GM20431 (cell line): ENCODE results near the gene DCDC1.

ENCODE experiments used
- in situ Hi-C: fragments of 300-500 bp; cut with MseI, MboI; formaldehyde crosslinking; loops from one replicate; pipeline ENCODE4 v1.15.0; 2020; ENCODE audit warnings: low sequenced_read_pairs; ENCODE audit not compliant: unreplicated experiment

The DCDC1 gene

DNA sequence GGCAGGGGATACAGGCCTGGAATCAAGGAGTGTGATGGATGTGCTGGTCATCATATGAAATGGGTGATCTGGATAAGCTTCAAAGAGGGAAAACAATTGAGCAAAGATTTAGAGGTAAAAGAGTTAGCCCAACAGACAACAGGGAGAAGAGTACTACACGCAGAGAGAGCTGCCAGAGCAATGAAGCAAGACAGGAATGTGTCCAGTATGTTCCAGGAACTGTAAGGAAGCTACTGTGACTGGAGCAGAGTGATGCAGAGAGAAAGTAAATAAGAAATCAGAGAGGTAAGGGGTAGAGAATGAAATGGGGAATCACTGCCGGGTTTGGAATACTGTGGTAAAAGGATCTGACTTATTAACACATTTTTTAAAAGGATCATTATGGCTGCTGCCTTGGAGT lies 255.1 kb downstream of the DCDC1 start:
- in situ Hi-C loops, result no loop called here

DNA sequence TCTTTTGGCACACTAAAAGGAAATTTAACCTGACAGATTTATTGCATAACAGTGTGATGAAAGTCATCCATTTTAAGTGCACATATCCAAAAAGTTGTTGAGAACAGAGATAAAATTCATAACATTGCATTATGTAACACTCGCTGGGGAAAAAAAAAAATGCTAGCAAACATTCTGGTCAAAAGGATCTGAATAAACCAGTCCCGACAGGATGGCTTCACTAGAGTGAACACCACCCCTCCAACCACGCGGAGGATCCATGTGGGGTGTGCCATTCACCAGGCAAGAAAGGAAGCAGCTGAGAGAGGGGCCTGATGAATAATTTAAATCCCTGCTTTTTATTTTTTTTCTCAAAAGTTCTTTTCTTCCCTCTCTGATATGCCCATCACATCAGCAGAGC lies 258.7 kb downstream of the DCDC1 start:
- in situ Hi-C loops, result no loop called here

DNA sequence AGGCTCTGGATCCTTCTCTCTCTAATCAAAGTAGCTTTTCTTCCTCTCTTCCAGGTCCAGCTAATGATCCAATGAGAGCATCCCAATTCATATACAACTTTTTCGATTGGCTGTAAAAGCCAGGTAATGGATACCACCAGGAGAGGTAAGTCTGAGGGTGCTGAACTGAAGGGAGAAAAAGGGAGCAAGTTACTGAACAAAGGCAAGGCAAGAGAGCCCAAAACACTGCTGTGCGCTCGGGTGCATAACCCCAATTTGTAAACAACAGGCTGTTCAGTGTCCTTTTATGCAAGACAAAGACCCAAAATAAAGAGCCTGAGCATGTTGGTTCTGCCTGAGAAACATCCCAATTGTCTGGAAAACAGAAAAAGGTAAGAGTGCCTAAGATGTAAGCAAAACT lies 260.1 kb downstream of the DCDC1 start:
- in situ Hi-C loops, result no loop called here

DNA sequence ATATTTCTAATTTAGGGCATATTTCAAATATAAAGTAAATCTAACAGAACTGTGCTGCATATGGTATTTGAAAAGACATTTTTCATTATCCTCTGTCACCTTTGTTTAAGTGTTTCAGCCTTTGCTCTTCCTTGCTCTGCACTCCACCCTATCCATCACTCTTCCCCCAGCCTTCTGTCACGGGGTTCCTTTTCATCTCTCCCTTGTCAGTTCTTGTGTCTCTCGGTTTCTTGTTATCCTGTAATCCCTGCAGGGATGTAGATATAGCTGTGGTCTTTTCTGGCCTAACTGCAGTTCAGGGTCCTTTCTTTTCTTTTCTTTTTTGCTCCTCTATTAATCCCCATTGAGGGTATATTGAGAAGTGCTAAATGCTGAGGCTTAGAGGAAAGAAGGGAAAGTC lies 261.9 kb downstream of the DCDC1 start:
- in situ Hi-C loops, result no loop called here

DNA sequence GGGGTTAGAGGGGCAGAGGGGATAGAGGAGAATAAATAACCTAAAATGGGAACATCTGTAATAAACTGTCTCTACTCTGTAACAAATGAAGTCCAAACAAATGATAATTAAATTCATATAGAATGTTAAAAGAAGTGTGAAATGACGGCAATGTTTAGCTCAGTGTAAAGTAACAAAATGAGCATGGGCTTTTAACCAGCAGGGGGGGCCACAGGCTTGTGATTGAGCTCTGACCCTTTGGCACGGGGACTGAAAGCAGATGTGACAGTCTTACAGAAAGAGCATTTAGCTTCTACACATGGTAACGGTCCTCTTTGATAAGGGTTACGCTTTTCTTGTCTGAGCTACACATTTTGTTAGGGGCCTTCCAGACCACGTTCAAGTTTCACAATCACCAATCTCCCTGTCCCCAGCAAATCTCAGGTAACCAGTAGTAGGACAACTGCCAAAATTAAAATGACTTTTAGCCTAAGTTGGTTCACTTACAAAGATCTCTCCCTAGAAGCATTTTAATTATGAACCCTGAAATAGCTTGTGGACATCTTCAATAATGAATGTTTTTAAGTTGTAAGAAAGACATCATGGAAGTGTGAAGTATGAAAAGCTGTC lies 262.5 kb downstream of the DCDC1 start:
- in situ Hi-C loops, result no loop called here

DNA sequence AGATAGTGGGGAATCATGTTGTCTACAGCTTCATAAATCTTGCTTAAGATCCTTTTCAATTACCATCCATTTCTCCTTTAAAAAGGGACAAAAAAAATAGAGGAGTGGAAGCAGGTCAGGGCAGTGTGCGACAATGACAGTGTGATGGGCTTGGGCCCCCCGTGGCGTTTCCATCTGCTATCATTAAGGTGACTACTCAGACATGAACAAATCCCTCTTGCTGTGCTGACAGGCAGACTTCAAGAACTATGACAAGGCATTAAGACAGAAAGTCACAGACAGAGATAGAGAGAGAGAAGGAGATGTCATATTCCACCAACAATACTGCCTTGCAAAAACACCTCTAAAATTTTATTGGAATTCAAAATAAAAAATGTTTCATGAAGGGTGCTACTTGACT lies 263.2 kb downstream of the DCDC1 start:
- in situ Hi-C loops, result no loop called here

DNA sequence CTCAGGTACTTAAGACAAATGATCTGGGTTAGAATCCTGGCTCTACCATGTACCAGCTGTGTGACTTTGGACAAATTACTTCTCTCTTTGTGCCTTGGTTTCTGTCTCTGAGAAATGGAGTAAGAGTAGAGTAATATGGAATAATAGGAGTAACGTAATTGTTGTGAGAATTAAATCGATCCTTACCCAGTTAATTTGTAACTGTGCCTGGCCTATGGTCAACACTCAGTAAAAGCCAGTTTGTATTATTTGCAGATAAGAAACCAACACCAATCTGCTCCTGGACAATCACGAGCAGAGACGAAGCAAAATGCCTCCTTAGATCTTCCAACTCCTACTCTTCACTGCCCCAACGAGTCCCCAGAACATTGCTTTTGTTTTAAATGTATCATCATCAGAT lies 266.7 kb downstream of the DCDC1 start:
- in situ Hi-C loops, result no loop called here

GRCh38 chr11:31102316-31102715 lies 267.2 kb downstream of the DCDC1 start:
- in situ Hi-C loops, result no loop called here

- in situ Hi-C loops, result no loop called here
Observed at GRCh38 chr11:31096191-31096805, 273.2 kb downstream of the DCDC1 start.

DNA sequence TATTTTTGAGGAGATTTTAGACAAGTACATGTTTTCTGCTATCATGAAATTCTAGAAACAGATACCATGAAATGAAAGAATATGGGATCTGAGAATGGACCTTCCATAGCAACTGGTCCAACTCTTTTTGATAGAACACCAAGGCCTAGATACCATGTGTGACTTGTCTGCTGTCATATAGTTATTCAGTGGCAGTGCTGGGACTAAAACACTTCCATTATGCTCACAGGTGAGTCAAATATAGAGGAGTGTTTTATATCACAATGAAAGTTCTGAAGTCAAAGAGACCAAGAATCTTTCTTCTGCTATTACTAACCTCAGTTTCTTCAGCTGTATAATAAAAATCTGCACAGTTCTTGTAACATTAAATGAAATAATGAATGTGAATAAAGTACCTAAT lies 276.9 kb downstream of the DCDC1 start:
- in situ Hi-C loops, result no loop called here

GRCh38 chr11:31089117-31089516 lies 280.4 kb downstream of the DCDC1 start:
- in situ Hi-C loops, result no loop called here

DNA sequence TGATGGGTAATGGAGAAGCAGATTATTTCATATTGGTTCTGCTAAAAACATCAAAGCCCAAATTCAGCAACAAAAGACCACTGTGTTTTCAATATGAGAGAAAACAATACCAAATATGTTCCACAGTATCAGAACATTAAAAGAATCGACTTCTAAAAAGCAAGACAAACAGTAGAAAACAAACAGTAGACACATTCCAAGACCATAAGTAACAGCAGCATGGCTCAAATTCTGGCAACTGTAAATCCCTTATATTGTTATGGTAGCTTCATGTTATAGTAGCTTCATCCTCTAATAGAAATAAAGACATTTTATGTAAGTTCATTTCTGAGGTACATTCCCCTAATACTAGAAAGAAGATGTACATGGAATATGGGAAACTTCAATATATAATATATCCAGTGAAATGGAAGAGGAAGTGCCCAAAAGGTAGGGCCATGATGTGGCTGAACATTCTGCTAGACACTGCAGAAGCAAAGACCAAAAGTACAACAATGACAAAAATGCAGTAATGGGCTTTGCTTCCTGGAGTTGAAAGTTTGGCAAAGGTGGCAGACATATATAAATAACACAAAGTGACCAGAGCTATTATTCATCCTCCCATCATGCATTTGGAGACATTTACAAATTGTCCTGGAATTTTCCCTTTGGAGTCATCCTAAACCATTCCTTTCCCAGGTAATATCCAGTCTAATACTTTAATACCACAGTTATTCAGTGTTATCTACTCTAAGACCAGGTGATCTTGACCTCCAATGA lies 299.9 kb downstream of the DCDC1 start:
- in situ Hi-C loops, result no loop called here

GRCh38 chr11:31060880-31061279 lies 308.7 kb downstream of the DCDC1 start:
- in situ Hi-C loops, result no loop called here

DNA sequence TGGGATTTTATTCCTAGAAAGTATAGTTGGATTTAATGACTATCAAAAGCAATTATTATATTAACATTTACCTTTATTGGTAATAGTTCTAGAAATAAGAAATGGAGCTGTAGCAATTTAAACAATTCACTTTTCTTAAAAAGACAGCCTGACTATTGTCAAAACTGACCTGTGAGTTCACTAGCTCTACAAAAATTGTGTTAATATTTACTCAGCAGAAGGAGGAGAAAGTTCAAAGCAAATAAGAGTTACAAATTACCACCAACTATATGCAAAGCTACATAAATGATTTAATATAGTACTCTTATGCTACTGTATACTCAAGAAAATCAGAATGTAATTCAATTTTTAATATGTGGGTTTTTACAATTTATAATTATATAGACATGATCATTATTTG lies 310.0 kb downstream of the DCDC1 start:
- in situ Hi-C loops, result no loop called here

- in situ Hi-C loops, result no loop called here
Observed at GRCh38 chr11:31050061-31050765, 319.3 kb downstream of the DCDC1 start.

GRCh38 chr11:31045335-31045734 lies 324.2 kb downstream of the DCDC1 start:
- in situ Hi-C loops, result no loop called here

- in situ Hi-C loops, result no loop called here
Observed at GRCh38 chr11:31030138-31030792, 339.3 kb downstream of the DCDC1 start.

DNA sequence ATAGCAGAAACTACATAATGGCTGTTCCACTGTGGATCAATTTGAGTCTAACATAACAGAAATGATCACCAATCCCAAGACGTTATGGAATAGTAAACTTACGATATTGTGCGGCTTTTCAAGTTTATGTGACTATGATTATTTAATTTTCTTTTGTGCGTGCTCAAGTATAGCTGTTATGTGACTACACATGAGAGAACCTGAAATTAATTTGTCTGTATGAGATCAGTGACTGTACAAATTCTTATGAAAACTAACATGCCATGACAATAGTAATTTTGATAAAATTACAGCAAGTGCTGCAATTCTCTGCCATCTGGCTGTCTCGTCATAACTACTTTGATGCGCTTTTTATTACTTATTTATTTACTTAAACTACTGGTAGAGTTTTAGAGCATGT lies 343.2 kb downstream of the DCDC1 start:
- in situ Hi-C loops, result no loop called here

GRCh38 chr11:31022080-31022479 lies 347.5 kb downstream of the DCDC1 start:
- in situ Hi-C loops, result no loop called here

DNA sequence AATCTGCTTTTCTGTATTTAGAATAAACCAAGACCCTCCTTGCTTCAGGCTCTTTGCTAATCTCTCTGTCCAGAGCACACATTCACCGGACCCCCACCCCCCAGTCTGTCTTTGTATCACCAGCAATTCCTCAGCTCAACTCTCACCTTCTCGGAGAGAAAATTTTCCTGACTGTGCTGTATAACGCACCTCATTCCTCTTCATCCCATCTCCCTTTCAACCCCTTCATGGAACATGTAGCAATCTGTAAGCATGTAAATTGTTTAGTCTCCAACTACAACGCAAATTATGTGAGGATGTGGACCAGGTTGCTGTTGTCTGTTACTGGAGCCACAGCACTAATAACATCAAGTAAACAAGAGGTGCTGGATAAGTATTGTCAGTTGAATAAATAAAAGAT lies 349.8 kb downstream of the DCDC1 start:
- in situ Hi-C loops, result no loop called here
